GM19351 (cell line): ENCODE data around the gene DNMT3L.
"Not testable (repeated sequence)": the region's sequence is repeated elsewhere in the genome, so short reads cannot be mapped to it uniquely, and the experiment has no call there.

Source experiments
- ATAC-seq: cut with Tn5 transposase; IDR thresholded peaks from one replicate; pipeline ENCODE4 v1.9.1; 2021; ENCODE audit warnings: mild to moderate bottlenecking, moderate library complexity; ENCODE audit not compliant: unreplicated experiment

The DNMT3L gene

GRCh38 chr21:44199448-44199847, 62.2 kb downstream of the DNMT3L start:
- no peak for ATAC-seq

GRCh38 chr21:44197156-44197516, 64.6 kb downstream of the DNMT3L start:
- ATAC-seq: not testable (repeated sequence)
